Adrenal gland (tissue), 5 donors: ENCODE results near the gene MEI4.
"Not testable (repeated sequence)": the region's sequence is repeated elsewhere in the genome, so short reads cannot be mapped to it uniquely, and the experiment has no call there.

Experiments
- POLR2A ChIP-seq, 2 donors: fragments of 450-650 bp; IDR thresholded peaks; one replicate each; pipeline ENCODE4 v1.6.1; 2017; ENCODE audit warnings: antibody characterized with exemption in 2 of 2, mild to moderate bottlenecking in 2 of 2, moderate library complexity in 1 of 2
- TF ChIP-seq, protein P1 (sequence below), 6 experiments: fragments of 450-650 bp in 4 of 6; fragments of 200-600 bp in 2 of 6; sonication (generic) in 1 of 6; IDR thresholded peaks; 1 replicate in 5 of 6; 2 replicates in 1 of 6; pipeline versions ENCODE4 v1.5.1 to v1.8.0; 2016 to 2021; ENCODE audit warnings: antibody characterized with exemption in 6 of 6, mild to moderate bottlenecking in 2 of 6, moderate library complexity in 1 of 6
- donor health status: DM: no; HTN: no; CAD: no.

GRCh38 chr6:77655035-77655434 lies 2.2 kb downstream of the MEI4 start:
- TF ChIP-seq, protein P1, sequence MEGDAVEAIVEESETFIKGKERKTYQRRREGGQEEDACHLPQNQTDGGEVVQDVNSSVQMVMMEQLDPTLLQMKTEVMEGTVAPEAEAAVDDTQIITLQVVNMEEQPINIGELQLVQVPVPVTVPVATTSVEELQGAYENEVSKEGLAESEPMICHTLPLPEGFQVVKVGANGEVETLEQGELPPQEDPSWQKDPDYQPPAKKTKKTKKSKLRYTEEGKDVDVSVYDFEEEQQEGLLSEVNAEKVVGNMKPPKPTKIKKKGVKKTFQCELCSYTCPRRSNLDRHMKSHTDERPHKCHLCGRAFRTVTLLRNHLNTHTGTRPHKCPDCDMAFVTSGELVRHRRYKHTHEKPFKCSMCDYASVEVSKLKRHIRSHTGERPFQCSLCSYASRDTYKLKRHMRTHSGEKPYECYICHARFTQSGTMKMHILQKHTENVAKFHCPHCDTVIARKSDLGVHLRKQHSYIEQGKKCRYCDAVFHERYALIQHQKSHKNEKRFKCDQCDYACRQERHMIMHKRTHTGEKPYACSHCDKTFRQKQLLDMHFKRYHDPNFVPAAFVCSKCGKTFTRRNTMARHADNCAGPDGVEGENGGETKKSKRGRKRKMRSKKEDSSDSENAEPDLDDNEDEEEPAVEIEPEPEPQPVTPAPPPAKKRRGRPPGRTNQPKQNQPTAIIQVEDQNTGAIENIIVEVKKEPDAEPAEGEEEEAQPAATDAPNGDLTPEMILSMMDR (IDR thresholded peaks at IDR 0.05): not testable (repeated sequence)
- TF ChIP-seq POLR2A (IDR thresholded peaks at IDR 0.05): not testable (repeated sequence)
